ENCODE data around the gene NOL3. TPM values are rescaled to one million over a fixed set of nuclear protein-coding genes. Genes with fewer than 3 reads are reported as not detected.

Gene NOL3
- total RNA-seq, 1 experiment from 2014 or later, result 8.5 TPM

- ChIA-PET POLR2A (interaction anchor here (0.9 kb wide), 1 partner anchor 18 kb away, joined by 3 read pairs; the partner anchor contains the start of gene PHAF1), CTCF (interaction anchor here (0.6 to 1.8 kb wide), 5 partner anchors 24 to 175 kb away, joined by 3 to 7 read pairs (median 5); no protein-coding TSS in a partner anchor)
- no peak overlapping the region for H3K27ac Mint-ChIP-seq
Measured at GRCh38 chr16:67128417-67128816, 41.9 kb upstream of the NOL3 start.

GRCh38 chr16:67128887-67129286 is 41.5 kb upstream of the NOL3 start:
- Mint-ChIP-seq H3K9me3 (no peaks in the 10 kb centered on the region), H3K36me3 (peaks cover 28% of the 10 kb centered on the region), H3K4me1 (no peaks in the 10 kb centered on the region), H3K27ac (no peak overlapping the region), H3K27me3 (ENCODE audit: low read depth) (no peaks in the 10 kb centered on the region), H3K4me3 (no peak overlapping the region)
- POLR2A ChIA-PET, result interaction anchor here (0.9 kb wide), 1 partner anchor 19 kb away, joined by 3 read pairs; the partner anchor contains the start of gene PHAF1
- DNase-seq (ENCODE audit: low spot score), result no peak
- CTCF ChIA-PET, result interaction anchor here (0.9 to 1.8 kb wide), 5 partner anchors 22 to 175 kb away, joined by 3 to 7 read pairs (median 4); partner anchors contain the start of gene B3GNT9
- no peak for ATAC-seq
- TF ChIP-seq ERG (CRISPR knock-in tag; IDR thresholded peaks at IDR 0.05) (no peak), ELF4 (CRISPR knock-in tag; IDR thresholded peaks at IDR 0.05; ENCODE audit: low read depth) (no peak), ZNF138 (CRISPR knock-in tag; conservative IDR thresholded peaks at IDR 0.05) (no peak), ATF1 (CRISPR knock-in tag; IDR thresholded peaks at IDR 0.05) (no peak), GTF2I (CRISPR knock-in tag; conservative IDR thresholded peaks at IDR 0.05) (no peak), TCF7 (CRISPR knock-in tag; IDR thresholded peaks at IDR 0.05; ENCODE audit: low read depth) (no peak), ZNF532 (CRISPR knock-in tag; IDR thresholded peaks at IDR 0.05; ENCODE audit: borderline replicate concordance) (no peak), FOXP4 (CRISPR knock-in tag; IDR thresholded peaks at IDR 0.05) (no peak), ZNF317 (CRISPR knock-in tag; IDR thresholded peaks at IDR 0.05; ENCODE audit: borderline replicate concordance, low read depth) (no peak), RELA (CRISPR knock-in tag; IDR thresholded peaks at IDR 0.05; ENCODE audit: borderline replicate concordance) (no peak), CREM (CRISPR knock-in tag; IDR thresholded peaks at IDR 0.05) (no peak), ZNF263 (CRISPR knock-in tag; IDR thresholded peaks at IDR 0.05; ENCODE audit: low read depth) (no peak), NR1H2 (CRISPR knock-in tag; IDR thresholded peaks at IDR 0.05) (no peak)

More at GRCh38 chr16:67128417-67128816, 41.9 kb upstream of the NOL3 start:
- Mint-ChIP-seq H3K36me3 (peaks cover 31% of the 10 kb centered on the region), H3K27me3 (ENCODE audit: low read depth) (no peaks in the 10 kb centered on the region), H3K4me1 (no peaks in the 10 kb centered on the region), H3K4me3 (no peak overlapping the region), H3K9me3 (no peaks in the 10 kb centered on the region)
- DNase-seq (ENCODE audit: low spot score) (no peak), ATAC-seq (no peak)
- TF ChIP-seq NR2C2 (CRISPR knock-in tag; IDR thresholded peaks at IDR 0.05) (no peak), AFF4 (CRISPR knock-in tag; IDR thresholded peaks at IDR 0.05; ENCODE audit: borderline replicate concordance) (no peak), HMGXB4 (CRISPR knock-in tag; IDR thresholded peaks at IDR 0.05) (no peak)
